Measurements from ENCODE around the gene PRTN3. TPM values are rescaled to one million over a fixed set of nuclear protein-coding genes. Genes with fewer than 3 reads are reported as not detected.
"Not testable (repeated sequence)": the region's sequence is repeated elsewhere in the genome, so short reads cannot be mapped to it uniquely, and the experiment has no call there.

The PRTN3 gene
- total RNA-seq, 2 donors from 2014 or later, result not detected

DNA sequence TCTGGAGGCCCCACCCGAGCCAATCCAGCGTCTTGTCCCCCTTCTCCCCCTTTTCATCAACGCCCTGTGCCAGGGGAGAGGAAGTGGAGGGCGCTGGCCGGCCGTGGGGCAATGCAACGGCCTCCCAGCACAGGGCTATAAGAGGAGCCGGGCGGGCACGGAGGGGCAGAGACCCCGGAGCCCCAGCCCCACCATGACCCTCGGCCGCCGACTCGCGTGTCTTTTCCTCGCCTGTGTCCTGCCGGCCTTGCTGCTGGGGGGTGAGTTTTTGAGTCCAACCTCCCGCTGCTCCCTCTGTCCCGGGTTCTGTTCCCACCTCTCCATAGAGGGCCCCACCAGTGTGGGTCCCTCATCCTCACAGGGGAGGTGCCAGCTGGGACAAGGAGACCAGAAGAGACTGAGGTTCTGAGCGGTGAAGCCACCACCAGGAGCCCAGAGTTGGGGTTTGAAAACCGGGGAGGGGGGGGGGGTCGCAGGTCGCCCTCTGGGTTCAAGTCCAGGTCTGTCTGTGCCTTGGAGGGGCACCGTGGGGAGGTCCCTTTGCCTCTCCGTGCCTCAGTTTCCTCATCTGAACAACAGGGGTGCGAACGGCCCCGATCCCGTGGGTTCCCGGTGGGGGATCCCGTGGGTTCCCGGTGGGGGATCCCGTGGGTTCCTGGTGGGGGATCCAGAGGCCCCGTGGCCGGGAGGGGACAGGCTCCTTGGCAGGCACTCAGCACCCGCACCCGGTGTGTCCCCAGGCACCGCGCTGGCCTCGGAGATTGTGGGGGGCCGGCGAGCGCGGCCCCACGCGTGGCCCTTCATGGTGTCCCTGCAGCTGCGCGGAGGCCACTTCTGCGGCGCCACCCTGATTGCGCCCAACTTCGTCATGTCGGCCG lies 11.6 kb downstream of the PRTN3 start, which contains the start of gene ELANE:
ELANE (plus strand) TSS at position 168 of the 878 bp plus-strand sequence; CDS start at position 194, 26 bp downstream.
- ATAC-seq (no peak), DNase-seq (no peak)
- H3K27me3 Mint-ChIP-seq, result peaks cover 7% of the 10 kb centered on the region
- H3K27ac Mint-ChIP-seq, result no peak within 1 kb of the TSS
- H3K4me3 Mint-ChIP-seq, result no peak within 1 kb of the TSS
- H3K36me3 Mint-ChIP-seq (ENCODE audit: low read depth), result peaks cover under 1% of the 10 kb centered on the region
- H3K9me3 ChIP-seq (ENCODE audit: control insufficient read depth, low read length, poor library complexity, severe bottlenecking), result no peaks in the 10 kb centered on the region
- peaks cover 3% of the 10 kb centered on the region for H3K4me1 Mint-ChIP-seq

DNA sequence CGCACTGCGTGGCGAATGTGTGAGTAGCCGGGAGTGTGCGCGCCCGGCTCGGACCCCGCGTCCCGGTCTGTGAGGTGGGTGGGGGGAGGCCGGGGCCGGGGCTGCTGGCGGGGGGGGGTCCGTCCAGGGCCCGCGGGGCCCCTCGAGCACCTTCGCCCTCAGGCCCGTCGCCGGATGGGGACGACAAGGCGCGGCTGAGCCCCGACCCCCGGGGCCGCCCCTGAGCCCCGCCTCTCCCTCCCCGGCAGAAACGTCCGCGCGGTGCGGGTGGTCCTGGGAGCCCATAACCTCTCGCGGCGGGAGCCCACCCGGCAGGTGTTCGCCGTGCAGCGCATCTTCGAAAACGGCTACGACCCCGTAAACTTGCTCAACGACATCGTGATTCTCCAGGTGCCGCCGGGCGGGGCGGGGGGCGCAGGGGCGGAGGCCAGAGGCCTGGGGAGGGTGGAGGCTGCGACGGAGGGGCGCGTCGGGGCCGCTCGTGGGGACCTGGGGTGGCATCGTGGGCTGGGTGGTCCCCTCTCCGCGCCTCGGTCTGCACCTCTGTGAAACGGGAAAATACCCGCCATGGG lies 12.3 kb downstream of the PRTN3 start:
- H3K4me3 Mint-ChIP-seq, result no peak overlapping the region
- peaks cover 3% of the 10 kb centered on the region for H3K4me1 Mint-ChIP-seq
- DNase-seq (no peak), ATAC-seq (no peak)
- H3K36me3 Mint-ChIP-seq (ENCODE audit: low read depth), result no peaks in the 10 kb centered on the region
- H3K27me3 Mint-ChIP-seq, result peaks cover 5% of the 10 kb centered on the region
- no peaks in the 10 kb centered on the region for H3K9me3 ChIP-seq (ENCODE audit: control insufficient read depth, low read length, poor library complexity, severe bottlenecking)
- no peak overlapping the region for H3K27ac Mint-ChIP-seq

DNA sequence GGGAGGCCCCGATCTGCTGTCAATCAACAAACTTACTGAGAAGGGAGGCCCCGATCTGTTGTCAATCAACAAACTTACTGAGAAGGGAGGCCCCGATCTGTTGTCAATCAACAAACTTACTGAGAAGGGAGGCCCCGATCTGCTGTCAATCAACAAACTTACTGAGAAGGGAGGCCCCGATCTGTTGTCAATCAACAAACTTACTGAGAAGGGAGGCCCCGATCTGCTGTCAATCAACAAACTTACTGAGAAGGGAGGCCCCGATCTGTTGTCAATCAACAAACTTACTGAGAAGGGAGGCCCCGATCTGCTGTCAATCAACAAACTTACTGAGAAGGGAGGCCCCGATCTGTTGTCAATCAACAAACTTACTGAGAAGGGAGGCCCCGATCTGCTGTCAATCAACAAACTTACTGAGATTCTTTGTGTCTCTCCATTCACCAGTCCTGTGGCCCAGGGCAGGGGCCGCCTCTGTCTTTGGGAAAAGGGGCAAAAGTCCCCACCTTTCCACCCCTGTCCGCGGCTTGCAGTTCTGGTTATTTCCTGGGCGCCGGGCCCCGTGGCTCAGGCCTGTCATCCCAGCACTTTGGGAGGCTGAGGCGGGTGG lies 12.9 kb downstream of the PRTN3 start:
- not testable (repeated sequence) for ATAC-seq; H3K9me3 ChIP-seq (ENCODE audit: control insufficient read depth, low read length, poor library complexity, severe bottlenecking); H3K27ac Mint-ChIP-seq; H3K27me3 Mint-ChIP-seq; H3K4me1 Mint-ChIP-seq; H3K36me3 Mint-ChIP-seq (ENCODE audit: low read depth); DNase-seq; H3K4me3 Mint-ChIP-seq

DNA sequence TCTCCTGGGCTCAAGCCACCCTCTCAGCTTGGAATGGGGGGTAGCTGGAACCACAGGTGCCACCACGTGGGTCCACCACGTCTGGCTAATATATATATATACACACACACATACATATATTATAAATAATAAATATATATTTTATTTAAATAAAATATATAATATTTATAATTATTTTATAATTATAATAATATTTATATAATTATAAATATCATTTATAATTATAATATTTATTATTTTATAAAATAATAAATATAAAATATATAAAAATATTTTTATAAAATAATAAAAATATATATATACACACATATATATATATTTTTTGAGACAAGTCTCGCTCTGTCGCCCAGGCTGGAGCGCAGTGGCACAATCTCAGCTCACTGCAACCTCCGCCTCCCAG lies 13.8 kb downstream of the PRTN3 start:
- no peak overlapping the region for H3K27ac Mint-ChIP-seq
- ATAC-seq (no peak), DNase-seq (no peak)
- no peak overlapping the region for H3K4me3 Mint-ChIP-seq
- peaks cover 3% of the 10 kb centered on the region for H3K4me1 Mint-ChIP-seq
- H3K27me3 Mint-ChIP-seq, result peaks cover 3% of the 10 kb centered on the region
- no peaks in the 10 kb centered on the region for H3K36me3 Mint-ChIP-seq (ENCODE audit: low read depth)
- no peaks in the 10 kb centered on the region for H3K9me3 ChIP-seq (ENCODE audit: control insufficient read depth, low read length, poor library complexity, severe bottlenecking)

DNA sequence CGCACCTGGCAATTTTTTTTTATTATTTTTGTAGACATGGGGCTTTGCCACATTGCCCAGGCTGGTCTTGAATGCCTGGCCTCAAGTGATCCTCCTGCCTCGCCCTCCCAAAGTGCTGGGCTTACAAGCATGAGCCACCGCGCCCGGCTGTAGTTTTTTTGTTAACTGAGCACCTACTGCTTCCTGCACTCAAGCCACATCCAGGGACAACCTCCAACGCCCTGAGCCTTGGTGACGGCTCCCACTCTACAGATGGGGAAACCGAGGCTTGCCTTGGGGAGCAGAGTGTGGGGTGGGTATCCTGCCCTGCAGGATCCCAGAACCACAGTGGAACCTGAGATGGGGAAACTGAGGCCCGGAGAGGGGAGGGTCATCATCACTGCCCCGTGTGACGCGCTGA lies 14.3 kb downstream of the PRTN3 start:
- ATAC-seq, result no peak
- H3K4me1 Mint-ChIP-seq, result peaks cover 3% of the 10 kb centered on the region
- no peaks in the 10 kb centered on the region for H3K27me3 Mint-ChIP-seq
- no peak overlapping the region for H3K27ac Mint-ChIP-seq
- no peak overlapping the region for H3K4me3 Mint-ChIP-seq
- H3K9me3 ChIP-seq (ENCODE audit: control insufficient read depth, low read length, poor library complexity, severe bottlenecking), result no peaks in the 10 kb centered on the region
- no peaks in the 10 kb centered on the region for H3K36me3 Mint-ChIP-seq (ENCODE audit: low read depth)
- no peak for DNase-seq

DNA sequence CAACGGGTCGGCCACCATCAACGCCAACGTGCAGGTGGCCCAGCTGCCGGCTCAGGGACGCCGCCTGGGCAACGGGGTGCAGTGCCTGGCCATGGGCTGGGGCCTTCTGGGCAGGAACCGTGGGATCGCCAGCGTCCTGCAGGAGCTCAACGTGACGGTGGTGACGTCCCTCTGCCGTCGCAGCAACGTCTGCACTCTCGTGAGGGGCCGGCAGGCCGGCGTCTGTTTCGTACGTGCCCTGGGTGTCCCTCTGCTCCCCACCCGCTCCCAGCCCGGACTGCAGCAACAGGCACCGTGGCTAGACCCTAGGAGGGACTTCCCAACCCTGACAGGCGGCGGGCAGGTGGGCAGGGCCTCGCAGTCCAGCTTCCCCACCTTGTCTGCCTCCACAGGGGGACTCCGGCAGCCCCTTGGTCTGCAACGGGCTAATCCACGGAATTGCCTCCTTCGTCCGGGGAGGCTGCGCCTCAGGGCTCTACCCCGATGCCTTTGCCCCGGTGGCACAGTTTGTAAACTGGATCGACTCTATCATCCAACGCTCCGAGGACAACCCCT lies 14.8 kb downstream of the PRTN3 start:
- H3K4me1 Mint-ChIP-seq, result peaks cover 3% of the 10 kb centered on the region
- no peak overlapping the region for H3K27ac Mint-ChIP-seq
- ATAC-seq (no peak), DNase-seq (no peak)
- H3K4me3 Mint-ChIP-seq, result no peak overlapping the region
- no peaks in the 10 kb centered on the region for H3K36me3 Mint-ChIP-seq (ENCODE audit: low read depth)
- H3K9me3 ChIP-seq (ENCODE audit: control insufficient read depth, low read length, poor library complexity, severe bottlenecking), result no peaks in the 10 kb centered on the region
- H3K27me3 Mint-ChIP-seq, result no peaks in the 10 kb centered on the region

DNA sequence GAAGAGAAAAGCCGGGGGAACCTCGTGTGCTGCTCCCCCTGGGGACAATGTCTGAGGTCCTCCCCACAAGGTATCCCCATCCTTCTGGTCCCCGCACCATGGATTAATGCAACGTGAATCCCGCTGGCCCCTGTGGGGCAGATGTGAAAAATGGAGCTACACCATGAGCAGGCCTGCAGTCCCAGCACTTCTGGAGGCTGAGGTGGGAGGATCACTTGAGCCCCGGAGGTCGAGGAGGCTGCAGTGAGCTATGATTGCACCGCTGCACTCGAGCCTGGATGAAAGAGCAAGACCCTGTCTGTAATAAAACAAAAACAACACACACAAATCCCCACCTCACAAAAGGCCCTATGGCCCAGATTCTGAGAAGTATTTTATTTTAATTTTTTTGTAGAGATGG lies 17.5 kb downstream of the PRTN3 start:
- DNase-seq (no peak), ATAC-seq (no peak)
- H3K4me3 Mint-ChIP-seq, result no peak overlapping the region
- no peaks in the 10 kb centered on the region for H3K36me3 Mint-ChIP-seq (ENCODE audit: low read depth)
- peaks cover 10% of the 10 kb centered on the region for H3K4me1 Mint-ChIP-seq
- H3K9me3 ChIP-seq (ENCODE audit: control insufficient read depth, low read length, poor library complexity, severe bottlenecking), result no peaks in the 10 kb centered on the region
- peak overlapping the region; percentile 81 for H3K27ac Mint-ChIP-seq
- H3K27me3 Mint-ChIP-seq, result no peaks in the 10 kb centered on the region

DNA sequence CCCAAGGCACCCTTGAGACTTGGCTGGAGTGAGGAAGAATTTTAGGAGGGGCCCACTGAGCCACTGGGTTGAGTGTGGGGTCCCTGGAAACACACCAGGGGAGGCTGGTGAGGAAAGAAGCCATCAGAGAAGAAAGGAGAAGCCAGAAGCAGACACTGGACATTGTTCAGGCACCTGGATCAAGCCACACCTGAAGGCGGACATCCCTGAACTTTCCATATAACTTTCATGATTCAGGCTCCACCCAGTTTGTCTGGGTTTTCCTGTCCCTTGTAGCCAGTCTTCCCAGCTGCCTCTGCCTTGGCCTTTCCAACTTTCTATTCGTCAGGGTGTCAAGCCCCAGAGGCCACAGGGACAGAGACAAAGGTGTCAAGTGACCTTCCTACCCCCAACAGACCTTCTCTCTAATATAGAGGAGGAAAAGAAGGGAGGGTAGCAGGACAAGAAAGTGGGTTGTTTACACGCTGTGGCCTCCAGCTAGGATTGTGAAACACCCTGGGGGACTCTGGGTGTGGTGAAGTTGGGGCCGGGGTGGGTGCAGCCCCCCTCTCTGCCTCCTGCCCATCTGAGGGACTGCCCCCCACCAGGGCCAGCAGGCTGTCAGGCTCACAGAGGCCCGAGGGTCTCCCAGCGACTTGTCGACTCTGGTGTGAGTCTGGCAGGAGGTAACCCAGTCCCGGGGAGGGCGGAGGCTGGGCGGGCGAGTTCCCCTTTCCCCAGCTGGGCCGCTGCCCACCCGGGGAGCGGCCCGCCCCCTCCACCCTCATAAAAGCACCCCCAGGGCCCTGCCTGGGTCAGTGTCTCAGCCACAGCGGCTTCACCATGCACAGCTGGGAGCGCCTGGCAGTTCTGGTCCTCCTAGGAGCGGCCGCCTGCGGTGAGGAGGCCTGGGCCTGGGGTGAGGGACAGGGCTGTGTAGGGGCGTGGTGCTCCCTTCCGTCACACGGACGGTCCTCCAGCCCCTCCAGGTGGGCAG lies 18.4 kb downstream of the PRTN3 start, which contains the start of gene CFD:
CFD (plus strand) TSS at position 797 of the 976 bp plus-strand sequence; CDS start at position 823, 26 bp downstream.
- ATAC-seq, result no peak
- no peak within 1 kb of the TSS for H3K27ac Mint-ChIP-seq

DNA sequence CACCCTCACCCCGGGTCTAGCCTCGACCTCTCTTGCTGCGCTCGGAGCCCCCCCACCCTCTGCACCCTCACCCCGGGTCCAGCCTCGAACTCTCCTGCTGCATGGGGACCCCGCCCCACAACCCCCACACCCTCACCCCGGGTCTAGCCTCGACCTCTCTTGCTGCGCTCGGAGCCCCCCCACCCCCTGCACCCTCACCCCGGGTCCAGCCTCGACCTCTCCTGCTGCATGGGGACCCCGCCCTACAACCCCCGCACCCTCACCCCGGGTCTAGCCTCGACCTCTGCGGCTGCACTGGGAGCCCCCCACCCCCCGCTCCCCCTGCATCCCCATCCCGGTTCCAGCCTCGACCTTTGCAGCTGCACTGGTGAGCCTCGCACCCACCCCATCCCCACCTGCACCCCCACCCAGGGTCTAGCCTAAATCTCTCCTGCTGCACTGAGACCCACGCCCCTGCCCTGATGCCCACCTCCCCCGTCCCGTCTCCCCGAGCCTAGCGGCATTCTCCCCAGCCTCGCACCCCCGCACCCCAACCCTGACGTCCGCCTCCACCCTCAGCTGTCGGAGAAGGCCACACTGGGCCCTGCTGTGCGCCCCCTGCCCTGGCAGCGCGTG lies 20.4 kb downstream of the PRTN3 start:
- H3K9me3 ChIP-seq (ENCODE audit: control insufficient read depth, low read length, poor library complexity, severe bottlenecking), result no peaks in the 10 kb centered on the region
- Mint-ChIP-seq H3K27ac (no peak overlapping the region), H3K4me1 (peaks cover 13% of the 10 kb centered on the region), H3K27me3 (no peaks in the 10 kb centered on the region), H3K36me3 (ENCODE audit: low read depth) (no peaks in the 10 kb centered on the region), H3K4me3 (peak overlapping the region; percentile 81)
- DNase-seq (no peak), ATAC-seq (no peak)

More for the DNA sequence above, 18.4 kb downstream of the PRTN3 start, which contains the start of gene CFD:
- no peaks in the 10 kb centered on the region for H3K36me3 Mint-ChIP-seq (ENCODE audit: low read depth)
- H3K4me3 Mint-ChIP-seq, result peak within 1 kb of the TSS; percentile 56
- H3K9me3 ChIP-seq (ENCODE audit: control insufficient read depth, low read length, poor library complexity, severe bottlenecking), result no peaks in the 10 kb centered on the region
- no peak for DNase-seq
- H3K4me1 Mint-ChIP-seq, result peaks cover 13% of the 10 kb centered on the region
- no peaks in the 10 kb centered on the region for H3K27me3 Mint-ChIP-seq

DNA sequence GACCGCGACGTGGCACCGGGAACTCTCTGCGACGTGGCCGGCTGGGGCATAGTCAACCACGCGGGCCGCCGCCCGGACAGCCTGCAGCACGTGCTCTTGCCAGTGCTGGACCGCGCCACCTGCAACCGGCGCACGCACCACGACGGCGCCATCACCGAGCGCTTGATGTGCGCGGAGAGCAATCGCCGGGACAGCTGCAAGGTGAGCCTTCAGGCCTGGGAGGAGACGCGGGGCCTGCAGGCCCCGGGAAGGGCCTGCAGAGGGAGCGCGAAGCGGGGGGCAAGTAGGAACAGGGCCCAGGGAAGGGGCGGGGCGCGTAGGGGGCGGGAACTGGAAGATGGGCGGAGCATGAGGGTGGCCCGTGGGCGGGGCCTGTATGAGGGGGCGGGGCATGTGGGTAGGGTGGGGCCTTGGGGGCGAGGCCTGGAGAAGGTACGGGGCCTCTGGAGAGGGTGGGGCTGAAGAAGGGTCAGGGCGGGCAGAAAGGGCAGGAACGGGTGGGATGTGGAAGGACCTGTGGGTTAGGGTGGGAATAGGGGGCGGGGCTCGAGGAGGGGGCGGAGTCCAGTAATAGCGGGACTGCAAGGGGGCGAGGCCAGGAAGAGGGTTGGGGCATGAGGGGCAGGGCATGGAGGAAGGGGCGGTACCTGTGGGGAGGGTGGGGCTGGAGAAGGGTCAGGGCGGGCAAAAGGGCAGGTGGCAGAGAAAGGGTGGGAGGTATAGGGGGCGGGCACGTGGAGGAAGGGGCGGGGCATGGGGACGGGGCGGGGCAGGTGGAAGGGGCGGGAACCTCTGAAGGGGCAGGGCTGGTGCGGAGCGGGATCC lies 21.2 kb downstream of the PRTN3 start:
- peak overlapping the region; percentile 81 for H3K4me3 Mint-ChIP-seq
- H3K27me3 Mint-ChIP-seq, result no peaks in the 10 kb centered on the region
- peak overlapping the region; percentile 91 for H3K27ac Mint-ChIP-seq
- DNase-seq, result peak; percentile 48 to 64 (median 64)
- peak; percentile 43 for ATAC-seq
- peaks cover 12% of the 10 kb centered on the region for H3K4me1 Mint-ChIP-seq
- no peaks in the 10 kb centered on the region for H3K9me3 ChIP-seq (ENCODE audit: control insufficient read depth, low read length, poor library complexity, severe bottlenecking)
- H3K36me3 Mint-ChIP-seq (ENCODE audit: low read depth), result no peaks in the 10 kb centered on the region

DNA sequence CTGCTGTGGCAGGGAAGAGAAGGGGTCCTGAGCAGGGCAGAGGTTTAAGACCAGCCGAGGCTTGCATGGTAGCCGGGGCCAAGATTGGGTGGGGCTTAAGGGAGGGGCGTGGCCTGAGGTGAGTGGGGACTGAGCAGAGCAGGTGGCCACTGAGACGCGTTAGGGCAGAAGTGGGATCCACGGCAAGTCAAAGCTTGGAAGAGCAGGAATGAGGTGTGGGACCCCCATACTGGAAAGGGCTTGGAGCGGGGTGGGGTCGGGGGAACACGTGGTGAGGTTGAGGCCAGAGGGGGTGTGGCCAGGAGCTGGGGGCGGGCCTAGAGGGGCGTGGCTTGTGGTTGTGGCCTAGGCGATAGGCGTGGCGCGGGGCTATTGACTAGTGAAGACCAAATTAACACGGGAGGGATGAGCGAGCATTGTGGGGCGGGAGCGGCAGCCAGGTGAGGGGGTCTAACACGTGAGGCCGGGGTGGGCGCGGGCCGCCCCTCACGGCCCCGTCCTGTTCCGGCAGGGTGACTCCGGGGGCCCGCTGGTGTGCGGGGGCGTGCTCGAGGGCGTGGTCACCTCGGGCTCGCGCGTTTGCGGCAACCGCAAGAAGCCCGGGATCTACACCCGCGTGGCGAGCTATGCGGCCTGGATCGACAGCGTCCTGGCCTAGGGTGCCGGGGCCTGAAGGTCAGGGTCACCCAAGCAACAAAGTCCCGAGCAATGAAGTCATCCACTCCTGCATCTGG lies 21.9 kb downstream of the PRTN3 start:
- ATAC-seq (peak; percentile 66), DNase-seq (peak; percentile 70 to 77 (median 74))
- peak overlapping the region; percentile 91 for H3K27ac Mint-ChIP-seq
- H3K9me3 ChIP-seq (ENCODE audit: control insufficient read depth, low read length, poor library complexity, severe bottlenecking), result no peaks in the 10 kb centered on the region
- H3K36me3 Mint-ChIP-seq (ENCODE audit: low read depth), result no peaks in the 10 kb centered on the region
- peaks cover 10% of the 10 kb centered on the region for H3K4me1 Mint-ChIP-seq
- H3K4me3 Mint-ChIP-seq, result peak overlapping the region; percentile 81
- no peaks in the 10 kb centered on the region for H3K27me3 Mint-ChIP-seq

Measured in T-helper 17 cell (primary cell).